ENCODE data around the gene CCDC30.
"Not testable (repeated sequence)": the region's sequence is repeated elsewhere in the genome, so short reads cannot be mapped to it uniquely, and the experiment has no call there.

Gene CCDC30

GRCh38 chr1:42657981-42658876 lies 195.1 kb downstream of the CCDC30 start, which contains the start of gene PPIH:
Gene PPIH (plus strand): TSS chr1:42658423. CDS start chr1:42658447, 24 bp downstream.
- peak; percentile 91 for DNase-seq (ENCODE audit: low read depth)

DNA sequence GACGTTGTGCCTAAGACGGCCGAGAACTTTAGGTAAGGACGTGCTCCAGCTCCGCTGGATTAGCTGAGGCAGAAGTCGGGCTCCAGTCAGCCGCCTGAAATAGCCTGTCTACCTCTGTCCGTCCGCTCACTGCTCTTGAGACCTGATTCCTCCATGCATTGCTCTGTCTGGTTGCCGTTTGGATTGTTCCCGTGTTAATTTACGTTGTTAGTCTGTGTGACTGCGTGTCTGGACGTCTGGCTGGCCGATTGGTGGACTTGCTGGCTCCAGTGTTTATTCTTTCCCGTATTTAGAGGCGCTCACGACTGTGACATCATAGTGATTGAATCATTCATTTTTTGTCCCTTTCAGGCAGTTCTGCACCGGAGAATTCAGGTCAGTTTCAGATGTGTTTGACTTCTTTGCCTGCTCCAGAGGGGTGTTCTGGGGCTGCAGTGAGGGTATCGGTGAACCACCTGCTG lies 195.8 kb downstream of the CCDC30 start:
- no peak for DNase-seq (ENCODE audit: low read depth)

GRCh38 chr1:42660907-42661500 lies 197.9 kb downstream of the CCDC30 start:
- DNase-seq (ENCODE audit: low read depth), result no peak

- DNase-seq (ENCODE audit: low read depth), result no peak
These were observed 206.8 kb downstream of the CCDC30 start for GRCh38 chr1:42669936-42670335.

DNA sequence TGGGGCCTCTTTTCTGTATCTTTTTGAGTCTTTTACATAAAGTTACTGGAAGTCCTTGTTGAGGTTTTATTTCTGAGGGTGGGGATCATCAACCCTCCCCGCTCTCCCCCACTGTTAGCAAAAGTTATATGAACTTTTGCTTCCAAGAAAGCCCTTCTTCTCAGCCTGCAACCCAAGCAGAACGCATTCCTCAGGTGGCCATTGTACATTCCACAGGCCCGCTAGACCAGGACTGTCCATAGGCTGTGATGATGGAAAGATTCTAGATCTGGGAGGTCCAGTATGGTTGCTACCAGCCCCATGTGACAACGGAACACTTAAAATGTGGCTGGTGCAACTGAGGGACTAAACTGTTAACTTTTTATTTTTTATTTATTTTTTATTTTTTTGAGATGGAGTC lies 207.3 kb downstream of the CCDC30 start:
- DNase-seq (ENCODE audit: low read depth), result no peak

DNA sequence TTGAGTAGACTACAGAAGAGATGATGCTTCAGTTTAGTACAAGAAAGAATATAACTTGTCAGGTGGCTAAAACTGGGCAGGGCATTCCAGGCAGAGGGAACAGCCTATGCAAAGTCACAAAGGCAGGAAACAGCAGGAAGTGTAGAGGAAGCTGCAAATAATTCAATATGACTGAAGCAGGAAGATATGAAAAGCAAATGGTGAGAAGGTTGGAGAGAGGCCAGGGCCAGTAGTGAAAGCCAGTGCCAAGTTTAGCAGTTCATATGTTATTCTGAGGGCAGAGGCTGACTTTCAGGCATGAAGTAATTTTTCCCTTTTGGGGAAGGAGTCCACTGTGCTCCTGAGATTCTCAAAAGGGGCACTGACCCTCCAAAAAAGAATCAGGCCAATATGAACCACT lies 211.1 kb downstream of the CCDC30 start:
- no peak for DNase-seq (ENCODE audit: low read depth)

GRCh38 chr1:42674682-42675081 lies 211.6 kb downstream of the CCDC30 start:
- DNase-seq (ENCODE audit: low read depth), result no peak

DNA sequence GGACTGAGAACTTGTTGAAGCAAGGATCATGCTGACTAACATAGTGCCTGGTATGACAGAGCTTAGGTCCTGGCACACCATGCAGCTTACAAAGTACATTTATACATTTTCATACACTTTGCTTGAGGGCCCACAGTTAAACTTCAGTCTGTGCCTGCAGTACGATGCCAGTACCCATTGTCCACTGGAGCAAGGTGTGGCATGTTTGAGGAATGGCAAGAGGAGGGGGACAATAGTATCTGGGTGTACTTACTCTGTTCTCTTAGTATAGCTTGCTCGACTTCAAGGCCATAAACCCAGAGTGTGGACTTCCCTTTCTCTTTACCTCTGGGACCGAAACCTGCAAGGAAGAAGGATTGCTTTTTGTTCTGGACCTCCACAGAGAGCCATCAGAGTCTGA lies 212.4 kb downstream of the CCDC30 start:
- no peak for DNase-seq (ENCODE audit: low read depth)

DNA sequence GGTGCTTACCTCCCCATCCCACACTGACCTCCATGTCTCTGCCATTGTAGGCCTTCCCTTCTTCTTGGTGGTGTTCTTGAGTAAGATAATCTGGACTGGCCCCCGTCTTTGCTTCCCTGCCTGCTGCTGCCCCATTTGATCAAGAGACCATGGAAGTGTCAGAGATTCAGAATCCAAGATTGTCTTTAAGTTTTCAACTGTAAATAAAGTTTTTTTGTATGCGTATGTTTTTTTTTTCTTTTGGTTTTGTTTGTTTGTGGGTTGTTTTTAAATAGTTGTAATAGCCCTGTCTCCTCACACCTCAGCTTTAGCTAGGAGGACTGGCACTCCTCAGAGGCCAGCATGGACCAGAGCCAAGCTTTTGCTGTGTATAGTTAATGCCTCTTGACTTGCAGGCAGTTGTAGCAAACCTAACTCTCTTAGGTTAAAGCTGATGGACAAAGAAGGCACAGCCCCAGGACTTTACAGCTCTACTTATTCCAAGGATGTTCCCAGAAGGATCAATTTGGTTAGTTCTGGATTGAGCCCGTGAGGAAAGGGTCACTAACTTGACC lies 213.5 kb downstream of the CCDC30 start:
- DNase-seq (ENCODE audit: low read depth), result no peak

DNA sequence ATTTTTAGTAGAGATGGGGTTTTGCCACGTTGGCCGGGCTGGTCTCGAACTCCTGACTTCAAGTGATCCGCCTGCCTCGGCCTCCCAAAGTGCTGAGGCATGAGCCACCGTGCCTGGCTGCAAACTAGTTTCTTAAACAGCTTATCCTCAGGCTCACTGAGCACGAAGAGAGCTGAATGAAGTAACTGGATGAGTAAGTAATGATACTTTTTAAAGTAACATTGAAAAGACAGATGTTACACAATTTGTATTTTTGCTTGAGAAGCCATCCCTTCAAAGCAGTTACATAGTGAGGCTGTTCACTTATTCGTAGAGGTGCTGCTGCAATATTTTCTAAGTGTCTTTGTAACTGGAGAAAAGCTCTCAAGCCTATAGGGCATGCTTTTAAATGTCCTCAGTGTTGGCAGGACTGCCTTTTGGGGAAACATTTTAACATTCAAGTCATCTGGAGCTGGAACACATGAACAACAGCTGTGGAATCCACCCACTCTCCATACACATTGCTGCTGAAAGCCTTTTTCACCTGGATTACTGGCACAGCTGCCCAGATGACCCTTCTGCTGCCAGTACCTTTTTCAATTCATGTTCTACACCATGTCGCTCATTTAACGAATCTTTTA lies 216.4 kb downstream of the CCDC30 start:
- DNase-seq (ENCODE audit: low read depth), result no peak

GRCh38 chr1:42680055-42680454 lies 217.0 kb downstream of the CCDC30 start:
- DNase-seq (ENCODE audit: low read depth), result no peak

GRCh38 chr1:42680921-42681683 lies 218.0 kb downstream of the CCDC30 start:
- DNase-seq (ENCODE audit: low read depth), result no peak

DNA sequence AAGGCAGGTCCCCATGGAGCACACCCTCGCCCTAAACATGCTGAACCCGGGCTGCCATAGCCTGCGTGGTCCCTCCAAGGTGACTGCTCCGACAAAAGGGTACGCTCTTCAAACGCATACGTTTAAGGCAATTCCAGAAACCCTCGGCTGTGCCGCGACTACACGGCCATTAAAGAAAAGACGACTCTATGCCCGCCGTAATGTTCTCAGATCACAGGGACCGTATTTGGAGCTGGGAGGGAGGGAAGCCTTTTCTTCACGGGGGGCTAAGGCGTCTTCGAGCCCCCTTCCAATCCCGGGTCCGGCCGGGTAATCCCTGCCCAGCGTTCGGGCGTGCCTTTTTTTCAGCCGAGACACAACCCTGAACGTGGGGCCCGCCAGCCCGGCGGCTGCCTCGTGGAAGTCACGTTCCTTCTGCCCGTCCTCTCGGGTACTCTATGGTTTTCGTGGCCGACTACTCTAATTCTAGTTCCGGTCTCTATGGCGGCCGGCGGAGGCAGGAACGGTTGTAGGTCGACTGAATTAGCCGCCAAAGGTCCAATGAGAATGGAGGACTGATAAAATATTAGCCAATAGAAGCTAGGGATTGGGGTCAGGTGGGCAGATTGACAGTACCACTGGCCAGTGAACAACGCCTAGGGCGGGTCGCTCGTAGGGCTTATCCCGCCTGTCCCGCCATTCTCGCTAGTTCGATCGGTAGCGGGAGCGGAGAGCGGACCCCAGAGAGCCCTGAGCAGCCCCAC lies 218.8 kb downstream of the CCDC30 start, which contains the start of gene YBX1:
YBX1 (plus strand) TSS at position 678 of the 743 bp plus-strand sequence. CDS start 148 bp downstream, outside the sequence.
- peak; percentile 86 for DNase-seq (ENCODE audit: low read depth)

DNA sequence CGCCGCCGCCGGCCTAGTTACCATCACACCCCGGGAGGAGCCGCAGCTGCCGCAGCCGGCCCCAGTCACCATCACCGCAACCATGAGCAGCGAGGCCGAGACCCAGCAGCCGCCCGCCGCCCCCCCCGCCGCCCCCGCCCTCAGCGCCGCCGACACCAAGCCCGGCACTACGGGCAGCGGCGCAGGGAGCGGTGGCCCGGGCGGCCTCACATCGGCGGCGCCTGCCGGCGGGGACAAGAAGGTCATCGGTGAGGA lies 219.3 kb downstream of the CCDC30 start:
- not testable (repeated sequence) for DNase-seq (ENCODE audit: low read depth)

GRCh38 chr1:42682739-42683531 lies 219.8 kb downstream of the CCDC30 start:
- peak; percentile 31 for DNase-seq (ENCODE audit: low read depth)

DNA sequence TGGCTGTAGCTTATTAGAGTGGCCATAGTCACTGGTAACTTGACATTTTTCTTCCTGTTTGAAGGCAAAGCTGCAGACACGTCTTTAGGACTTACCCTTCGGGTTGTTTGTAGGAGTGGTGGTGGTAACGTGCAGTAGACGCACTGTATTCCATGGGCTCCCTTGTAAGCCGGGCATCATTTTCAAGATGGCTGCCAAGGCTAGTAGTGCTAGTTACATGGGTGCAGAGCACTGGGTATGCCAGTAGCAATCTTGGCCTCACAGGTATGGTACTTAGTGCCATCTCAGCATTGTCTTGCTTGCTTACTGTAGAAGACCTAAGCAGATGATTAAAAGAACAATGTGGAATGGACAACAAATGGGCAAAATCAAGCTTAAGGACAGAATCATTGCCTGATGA lies 221.1 kb downstream of the CCDC30 start:
- DNase-seq (ENCODE audit: low read depth), result no peak

DNA sequence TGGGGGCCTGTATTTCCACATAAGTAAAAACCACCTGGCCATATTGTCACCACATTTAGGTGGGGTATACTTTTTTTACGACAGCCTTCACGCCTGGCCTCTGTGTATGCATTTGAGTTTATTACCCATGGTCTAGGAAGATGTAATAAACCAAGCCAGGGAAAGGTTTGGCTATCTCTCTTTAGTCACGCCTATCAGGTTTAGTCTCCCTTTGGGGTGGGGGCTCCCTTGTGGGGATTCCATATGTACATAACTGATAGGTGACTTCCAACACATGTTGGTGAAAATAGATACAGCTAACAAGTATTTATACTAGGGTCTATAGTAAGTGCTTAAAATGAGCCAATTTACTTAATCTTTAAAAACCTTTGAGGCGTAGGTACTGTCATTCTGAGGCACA lies 223.3 kb downstream of the CCDC30 start:
- DNase-seq (ENCODE audit: low read depth), result no peak

GRCh38 chr1:42689912-42690311 lies 226.8 kb downstream of the CCDC30 start:
- DNase-seq (ENCODE audit: low read depth), result no peak

- DNase-seq (ENCODE audit: low read depth), result no peak
These were observed 227.5 kb downstream of the CCDC30 start for GRCh38 chr1:42690477-42691156.

GRCh38 chr1:42691157-42691498 lies 228.0 kb downstream of the CCDC30 start:
- no peak for DNase-seq (ENCODE audit: low read depth)

Data from stimulated activated CD8-positive, alpha-beta memory T cell treated with anti-CD3 and anti-CD28 coated beads, Interleukin-7, amount 100 ng/mL, for 24 hours (primary cell).